AML-193 (cell line): ENCODE data around the gene FNDC8.
"Not testable (repeated sequence)": the region's sequence is repeated elsewhere in the genome, so short reads cannot be mapped to it uniquely, and the experiment has no call there.

Experiments
- DNase-seq, 2 experiments: peaks; one replicate each; lab custom pipeline; 2025; lab: John Stamatoyannopoulos, UW

FNDC8 gene

GRCh38 chr17:35170968-35171771 is 49.8 kb downstream of the FNDC8 start:
- DNase-seq, result peak; percentile 22 to 35

- DNase-seq, result peak; percentile 18 to 35
Measured at GRCh38 chr17:35171834-35172233, 50.4 kb downstream of the FNDC8 start.

GRCh38 chr17:35172321-35172720 is 50.9 kb downstream of the FNDC8 start:
- DNase-seq, result not testable (repeated sequence)

GRCh38 chr17:35174835-35175334 is 53.5 kb downstream of the FNDC8 start:
- DNase-seq, result no peak

DNA sequence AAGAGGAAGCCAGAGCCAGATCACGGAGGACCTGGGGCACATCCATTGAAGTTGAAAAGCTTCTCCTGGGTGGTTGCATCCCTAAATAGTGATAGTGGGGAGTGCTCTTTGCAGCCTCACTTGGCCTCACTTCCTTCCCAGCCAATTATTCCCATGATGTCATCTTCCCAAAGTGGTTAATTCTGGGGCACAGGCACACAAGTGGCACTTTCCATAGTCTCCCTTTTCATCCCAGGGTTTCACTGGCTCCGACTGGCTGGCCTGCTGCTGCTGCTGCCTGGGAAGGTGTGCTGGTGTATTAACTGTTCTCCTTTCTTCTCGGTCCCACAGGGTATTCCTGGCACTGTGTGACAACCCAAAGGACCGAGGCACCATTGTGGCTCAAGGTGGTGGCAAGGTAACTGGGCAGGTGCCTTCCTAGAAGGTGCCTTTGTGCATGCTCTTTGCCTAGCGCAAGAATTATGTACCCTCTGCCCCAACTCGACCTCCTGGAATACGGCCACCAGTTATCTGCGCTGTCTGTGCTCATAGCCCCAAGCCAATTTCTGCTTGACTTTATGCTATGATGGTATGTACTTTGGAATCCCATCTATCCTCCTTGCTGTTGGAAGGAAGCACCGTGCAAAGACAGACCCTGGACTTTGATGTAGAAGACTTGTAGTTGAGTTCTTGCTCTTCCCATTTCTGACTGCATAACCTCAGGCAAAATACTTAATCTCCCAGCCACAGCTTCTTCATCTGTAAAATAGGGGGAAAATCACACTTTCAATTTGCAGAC is 54.4 kb downstream of the FNDC8 start:
- DNase-seq, result no peak

DNA sequence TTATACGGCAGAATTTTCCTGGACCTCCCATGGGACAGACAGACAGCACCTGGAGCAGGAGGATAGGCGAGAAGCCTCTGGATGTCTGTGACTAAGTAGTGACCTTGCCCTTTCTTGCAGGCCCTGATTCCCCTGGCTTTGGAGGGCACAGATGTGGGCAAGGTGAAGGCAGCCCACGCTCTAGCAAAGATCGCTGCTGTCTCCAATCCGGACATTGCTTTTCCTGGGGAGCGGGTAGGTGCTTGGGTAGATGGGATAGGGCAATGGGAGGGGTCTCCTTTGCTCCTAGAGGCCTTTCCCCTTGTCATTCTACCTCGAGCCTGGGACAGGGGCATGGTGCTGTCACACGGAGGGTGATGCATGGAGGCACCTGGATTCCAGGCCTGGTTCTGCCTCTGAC is 55.5 kb downstream of the FNDC8 start:
- DNase-seq, result no peak

DNA sequence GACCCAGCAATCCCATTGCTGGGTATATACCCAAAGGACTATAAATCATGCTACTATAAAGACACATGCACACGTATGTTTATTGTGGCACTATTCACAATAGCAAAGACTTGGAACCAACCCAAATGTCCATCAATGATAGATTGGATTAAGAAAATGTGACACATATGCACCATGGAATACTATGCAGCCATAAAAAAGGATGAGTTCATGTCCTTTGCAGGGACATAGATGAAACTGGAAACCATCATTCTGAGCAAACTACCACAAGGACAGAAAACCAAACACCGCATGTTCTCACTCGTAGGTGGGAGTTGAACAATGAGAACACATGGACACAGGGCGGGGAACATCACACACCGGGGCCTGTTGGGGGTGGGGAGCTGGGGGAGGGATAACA is 58.0 kb downstream of the FNDC8 start:
- DNase-seq, result not testable (repeated sequence)
